Kidney (tissue), 14 donors: ENCODE measurements around the gene ARHGAP26. TPM values are rescaled to one million over a fixed set of nuclear protein-coding genes. Genes with fewer than 3 reads are reported as not detected.

Experiments used
- DNase-seq, 5 donors: peaks; one replicate each; pipeline ENCODE4 v3.0.0-alpha.2; 2013 to 2020
- FAIRE-seq: peaks from 2 replicates; lab custom pipeline; 2012; peaks lifted over from hg19 to GRCh38; lab: Jason Lieb, UNC
- H3K27ac ChIP-seq, 2 donors: one replicate each; pipeline ENCODE4 v1.7.0; 2013; ENCODE audit warnings: low read depth in 2 of 2, low read length in 2 of 2, inconsistent platforms in 1 of 2
- H3K27me3 ChIP-seq: one replicate; pipeline ENCODE4 v1.7.1; 2013; ENCODE audit warnings: low read length, inconsistent platforms; ENCODE audit not compliant: control insufficient read depth, insufficient read depth
- H3K36me3 ChIP-seq, 3 donors: one replicate each; pipeline versions ENCODE4 v1.7.0 to v1.7.1; 2013; ENCODE audit warnings: low read length in 3 of 3, control low read depth in 1 of 3, inconsistent platforms in 1 of 3; ENCODE audit not compliant: insufficient read depth in 3 of 3, control insufficient read depth in 2 of 3
- H3K4me1 ChIP-seq, 3 donors: one replicate each; pipeline versions ENCODE4 v1.7.0 to v1.7.1; 2013; ENCODE audit warnings: low read length in 3 of 3, inconsistent platforms in 1 of 3, low read depth in 1 of 3; ENCODE audit not compliant: control insufficient read depth in 2 of 3, insufficient read depth in 2 of 3
- H3K4me3 ChIP-seq, 3 donors: one replicate each; pipeline versions ENCODE4 v1.7.0 to v1.8.1; 2013; ENCODE audit warnings: low read length in 3 of 3, control low read depth in 1 of 3, inconsistent platforms in 1 of 3
- H3K9ac ChIP-seq, 3 donors: one replicate each; pipeline versions ENCODE4 v1.7.0 to v1.7.1; 2013; ENCODE audit warnings: low read length in 3 of 3, control low read depth in 1 of 3, inconsistent platforms in 1 of 3
- H3K9me3 ChIP-seq, 3 donors: one replicate each; pipeline versions ENCODE4 v1.7.0 to v1.7.1; 2013; ENCODE audit warnings: low read length in 3 of 3, control low read depth in 1 of 3, inconsistent platforms in 1 of 3; ENCODE audit not compliant: control insufficient read depth in 2 of 3, insufficient read depth in 1 of 3
- intact Hi-C: fragments of 100-400 bp; cut with DNase I; formaldehyde crosslinking; loops from one replicate; pipeline ENCODE4 v1.11.1; 2022
- polyA plus RNA-seq: library from polyadenylated mRNA; stranded (reverse); fragments of 350-450 nt; fragmentation: Illumina TruSeq; extraction: RNeasy Lipid Tissue Mini Kit (QIAGEN cat#74804); gene quantifications from one replicate; pipeline ENCODE4 v1.2.3, GENCODE V29; 2014; ENCODE audit warnings: low read depth, low replicate concordance; ENCODE audit not compliant: insufficient read depth
- total RNA-seq: library from RNA; stranded (reverse); fragmentation: NEBNext Ultra II Directional; extraction: Animal tissue kit (Norgen Biotek cat#: 25700); gene quantifications from one replicate; pipeline ENCODE4 v1.2.1, GENCODE V29; 2021
- TF ChIP-seq, protein P1 (sequence below): IDR thresholded peaks from 3 replicates; pipeline ENCODE4 v1.5.1; 2012; ENCODE audit warnings: mild to moderate bottlenecking, moderate library complexity, borderline replicate concordance; ENCODE audit not compliant: insufficient read depth; ENCODE audit errors: extremely low read depth
- donor health status: control.
- donor health status: control.
- donor health status: control.
- donor health status: control.
- donor health status: control.
- donor health status: DM: yes; HTN: yes; CAD: no.
- donor health status: Normal renal cell carcinoma (clear cell type).

The ARHGAP26 gene
- total and polyA plus RNA-seq, 2 donors from 2014 or later, result 2.5 to 85.7 TPM

DNA sequence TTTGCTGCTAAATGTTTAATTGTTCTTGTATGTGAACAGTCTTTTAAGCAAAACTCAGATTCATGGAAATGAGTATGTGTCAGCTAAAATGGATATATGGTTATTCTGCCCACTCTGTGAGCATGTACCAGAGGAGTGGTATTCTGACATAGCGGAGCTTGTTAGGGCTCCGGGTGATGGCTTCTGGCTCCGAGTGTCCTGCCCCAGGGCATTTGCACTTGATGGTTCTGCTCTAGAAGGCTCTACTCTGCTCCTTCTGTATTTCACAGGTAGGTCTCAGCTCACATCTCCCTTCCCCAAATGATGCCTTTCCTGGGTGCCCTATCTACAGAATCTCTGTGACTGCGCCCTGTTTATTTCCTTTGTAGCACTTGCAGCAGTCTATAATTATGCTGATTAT is 113.3 kb downstream of the ARHGAP26 start:
- Histone ChIP-seq H3K9me3 (no peaks in the 10 kb centered on the region), H3K36me3 (no peaks in the 10 kb centered on the region), H3K27ac (no peak overlapping the region), H3K4me1 (peaks cover 0 to 7% (median 0%) of the 10 kb centered on the region in 3 donors), H3K4me3 (no peak overlapping the region), H3K9ac (no peak overlapping the region), H3K27me3 (no peaks in the 10 kb centered on the region)
- TF ChIP-seq, protein P1, sequence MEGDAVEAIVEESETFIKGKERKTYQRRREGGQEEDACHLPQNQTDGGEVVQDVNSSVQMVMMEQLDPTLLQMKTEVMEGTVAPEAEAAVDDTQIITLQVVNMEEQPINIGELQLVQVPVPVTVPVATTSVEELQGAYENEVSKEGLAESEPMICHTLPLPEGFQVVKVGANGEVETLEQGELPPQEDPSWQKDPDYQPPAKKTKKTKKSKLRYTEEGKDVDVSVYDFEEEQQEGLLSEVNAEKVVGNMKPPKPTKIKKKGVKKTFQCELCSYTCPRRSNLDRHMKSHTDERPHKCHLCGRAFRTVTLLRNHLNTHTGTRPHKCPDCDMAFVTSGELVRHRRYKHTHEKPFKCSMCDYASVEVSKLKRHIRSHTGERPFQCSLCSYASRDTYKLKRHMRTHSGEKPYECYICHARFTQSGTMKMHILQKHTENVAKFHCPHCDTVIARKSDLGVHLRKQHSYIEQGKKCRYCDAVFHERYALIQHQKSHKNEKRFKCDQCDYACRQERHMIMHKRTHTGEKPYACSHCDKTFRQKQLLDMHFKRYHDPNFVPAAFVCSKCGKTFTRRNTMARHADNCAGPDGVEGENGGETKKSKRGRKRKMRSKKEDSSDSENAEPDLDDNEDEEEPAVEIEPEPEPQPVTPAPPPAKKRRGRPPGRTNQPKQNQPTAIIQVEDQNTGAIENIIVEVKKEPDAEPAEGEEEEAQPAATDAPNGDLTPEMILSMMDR, result no peak
- FAIRE-seq (no peak), DNase-seq (no peak)
- intact Hi-C loops, result no loop called here

DNA sequence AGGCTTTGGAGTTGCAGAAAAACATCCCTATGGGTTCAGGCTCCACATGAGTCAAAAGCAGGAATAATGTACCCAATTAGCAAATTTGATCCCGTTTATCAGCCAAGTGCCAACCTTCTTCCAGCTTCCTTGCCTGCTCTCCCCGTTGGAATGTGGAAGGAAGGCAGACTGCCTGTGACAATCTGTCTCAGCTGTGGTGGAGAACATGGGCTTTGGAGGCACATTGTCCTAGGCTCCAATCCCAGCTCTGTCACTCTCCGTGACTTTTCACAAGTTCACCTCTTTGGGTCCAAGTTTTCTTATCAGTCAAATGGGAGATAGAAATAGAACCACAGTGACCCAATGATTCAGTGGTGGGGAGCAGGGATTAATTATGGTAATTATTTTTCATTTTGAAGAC is 113.9 kb downstream of the ARHGAP26 start:
- Histone ChIP-seq H3K36me3 (no peaks in the 10 kb centered on the region), H3K4me3 (no peak overlapping the region), H3K27me3 (no peaks in the 10 kb centered on the region), H3K27ac (no peak overlapping the region), H3K4me1 (peaks cover 0 to 4% (median 2%) of the 10 kb centered on the region in 3 donors), H3K9me3 (no peaks in the 10 kb centered on the region), H3K9ac (no peak overlapping the region)
- TF ChIP-seq, protein P1, result no peak
- no peak for DNase-seq
- intact Hi-C loops, result no loop called here
- FAIRE-seq, result no peak

GRCh38 chr5:142886211-142886610 is 116.0 kb downstream of the ARHGAP26 start:
- H3K27me3 ChIP-seq, result no peaks in the 10 kb centered on the region
- intact Hi-C loops, result no loop called here
- FAIRE-seq (no peak), DNase-seq (no peak)
- no peaks in the 10 kb centered on the region for H3K9me3 ChIP-seq
- H3K36me3 ChIP-seq, result no peaks in the 10 kb centered on the region
- no peak overlapping the region for H3K27ac ChIP-seq
- H3K4me3 ChIP-seq, result no peak overlapping the region
- TF ChIP-seq, protein P1, result no peak
- H3K9ac ChIP-seq, result no peak overlapping the region
- H3K4me1 ChIP-seq, result peaks cover 0 to 4% (median 2%) of the 10 kb centered on the region in 3 donors

DNA sequence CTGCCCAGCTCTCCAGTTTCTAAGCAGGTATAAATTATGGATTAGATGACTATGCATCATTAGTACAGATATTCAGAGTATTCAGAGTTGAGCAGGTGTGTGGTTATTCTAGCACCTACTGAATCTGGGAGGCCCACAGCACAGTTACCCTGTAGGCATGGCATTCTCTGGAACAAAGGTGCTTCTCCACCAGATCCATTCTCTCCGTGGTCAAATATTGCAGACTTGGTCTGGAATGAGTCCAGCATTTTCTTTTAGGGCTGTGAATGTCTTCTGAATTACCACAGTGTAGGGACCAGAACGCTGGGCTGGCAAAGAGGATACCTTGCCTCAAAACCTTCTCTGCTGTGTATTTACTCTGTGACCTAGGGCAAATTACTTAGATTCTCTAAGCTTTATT is 116.8 kb downstream of the ARHGAP26 start:
- Histone ChIP-seq H3K9ac (no peak overlapping the region), H3K4me1 (peaks cover 0 to 4% (median 2%) of the 10 kb centered on the region in 3 donors), H3K27me3 (no peaks in the 10 kb centered on the region), H3K36me3 (no peaks in the 10 kb centered on the region), H3K4me3 (no peak overlapping the region), H3K27ac (no peak overlapping the region), H3K9me3 (no peaks in the 10 kb centered on the region)
- TF ChIP-seq, protein P1, result no peak
- intact Hi-C loops, result no loop called here
- FAIRE-seq (no peak), DNase-seq (no peak)
